H1 (cell line): ENCODE measurements around the gene BAIAP2. TPM values are rescaled to one million over a fixed set of nuclear protein-coding genes. Genes with fewer than 3 reads are reported as not detected.

Experiments
- CTCF ChIA-PET: fragments of 300-600 bp; sonication (Branson Sonifier 250); formaldehyde crosslinking; loops from one replicate; lab custom pipeline; 2021; ENCODE audit not compliant: partially characterized antibody; lab: Charles Lee
- POLR2A ChIA-PET: fragments of 300-600 bp; sonication (Branson Sonifier 250); formaldehyde crosslinking; loops from one replicate; lab custom pipeline; 2021; ENCODE audit warnings: inconsistent platforms; ENCODE audit not compliant: partially characterized antibody; lab: Charles Lee
- DNase-seq, 2 experiments: peaks; one replicate each; pipeline versions ENCODE4 v3.0.0 to v3.0.0-alpha.2; 2010 to 2022; ENCODE audit warnings: low spot score in 2 of 2, low read depth in 1 of 2, mixed read lengths in 1 of 2
- FAIRE-seq: peaks from 2 replicates; lab custom pipeline; 2011; peaks lifted over from hg19 to GRCh38; lab: Jason Lieb, UNC
- H2AFZ ChIP-seq: 2 replicates; pipeline ENCODE4 v1.8.1; 2012; ENCODE audit warnings: low read length, inconsistent platforms
- H2AK5ac ChIP-seq: 2 replicates; pipeline ENCODE4 v1.6.1; 2013; ENCODE audit warnings: low read depth, low read length
- H2BK120ac ChIP-seq: replicated peaks from 2 replicates; pipeline ENCODE3; 2013; ENCODE audit warnings: low read depth, low read length, inconsistent platforms
- H2BK12ac ChIP-seq: 2 replicates; pipeline ENCODE4 v1.6.1; 2013; ENCODE audit warnings: low read depth, low read length
- H2BK15ac ChIP-seq: 2 replicates; pipeline ENCODE4 v1.6.1; 2013; ENCODE audit warnings: low read length
- H2BK20ac ChIP-seq: 2 replicates; pipeline ENCODE4 v1.6.1; 2013; ENCODE audit warnings: low read length
- H2BK5ac ChIP-seq: 2 replicates; pipeline ENCODE4 v1.6.1; 2013; ENCODE audit warnings: low read depth, low read length
- H3K14ac ChIP-seq: 2 replicates; pipeline ENCODE4 v1.6.1; 2013; ENCODE audit warnings: inconsistent platforms; ENCODE audit not compliant: insufficient read length
- H3K18ac ChIP-seq: 2 replicates; pipeline ENCODE4 v1.6.1; 2013; ENCODE audit warnings: low read length; ENCODE audit errors: extremely low read depth
- H3K23ac ChIP-seq: 2 replicates; pipeline ENCODE4 v1.6.1; 2013; ENCODE audit warnings: inconsistent platforms; ENCODE audit not compliant: insufficient read length
- H3K23me2 ChIP-seq: 2 replicates; pipeline ENCODE4 v1.6.1; 2013; ENCODE audit warnings: low read depth, low read length
- H3K27ac ChIP-seq: 2 replicates; pipeline ENCODE4 v1.6.1; 2011; ENCODE audit warnings: low read depth, low read length, inconsistent platforms
- H3K27me3 ChIP-seq, 4 experiments: replicated peaks in 1 of 4; 1 replicate in 1 of 4; 2 replicates in 3 of 4; pipeline versions ENCODE4 v1.6.1 to v1.8.1; 2011 to 2013; ENCODE audit warnings: low read length in 3 of 4, mild to moderate bottlenecking in 3 of 4, inconsistent platforms in 2 of 4, mixed read lengths in 2 of 4, moderate library complexity in 1 of 4; ENCODE audit not compliant: control insufficient read depth in 3 of 4, insufficient read depth in 3 of 4; ENCODE audit errors: extremely low read depth in 1 of 4
- H3K36me3 ChIP-seq, 4 experiments: 2 replicates each; pipeline versions ENCODE4 v1.6.1 to v1.8.1; 2011 to 2013; ENCODE audit warnings: mild to moderate bottlenecking in 4 of 4, low read length in 3 of 4, moderate library complexity in 2 of 4, control low read depth in 1 of 4, inconsistent platforms in 1 of 4; ENCODE audit not compliant: insufficient read depth in 4 of 4, control insufficient read depth in 2 of 4
- H3K4ac ChIP-seq: replicated peaks from 2 replicates; pipeline ENCODE3; 2013; ENCODE audit warnings: low read length, low read depth, mixed read lengths, inconsistent platforms; ENCODE audit not compliant: insufficient read length
- H3K4me1 ChIP-seq, 4 experiments: replicated peaks in 1 of 4; 1 replicate in 1 of 4; 2 replicates in 3 of 4; pipeline versions ENCODE4 v1.6.1 to v1.8.1; 2011 to 2013; ENCODE audit warnings: low read length in 3 of 4, inconsistent platforms in 2 of 4, mixed read lengths in 1 of 4; ENCODE audit not compliant: insufficient read depth in 4 of 4, control insufficient read depth in 3 of 4
- H3K4me2 ChIP-seq, 2 experiments: 2 replicates each; pipeline versions ENCODE4 v1.6.1 to v1.8.1; 2011 to 2013; ENCODE audit warnings: low read depth in 2 of 2, low read length in 2 of 2, control low read depth in 1 of 2, inconsistent platforms in 1 of 2, mild to moderate bottlenecking in 1 of 2; ENCODE audit not compliant: insufficient read depth in 1 of 2
- H3K4me3 ChIP-seq, 4 experiments: fragments of 200-600, 300-600 bp in 1 of 4; sonication (generic), shearing (Covaris generic), sonication (Bioruptor Twin) in 1 of 4; 2 replicates each; pipeline versions ENCODE4 v1.5.1 to v1.8.1; 2011 to 2016; ENCODE audit warnings: low read length in 4 of 4, low read depth in 3 of 4, control low read depth in 2 of 4, inconsistent platforms in 2 of 4, mild to moderate bottlenecking in 2 of 4, mixed read lengths in 1 of 4, moderate library complexity in 1 of 4; ENCODE audit not compliant: insufficient read depth in 2 of 4; ENCODE audit errors: extremely low read depth in 1 of 4
- H3K56ac ChIP-seq: replicated peaks from 2 replicates; pipeline ENCODE3; 2013; ENCODE audit warnings: low read depth, mild to moderate bottlenecking, mixed read lengths, low read length, inconsistent platforms; ENCODE audit not compliant: insufficient read length
- H3K79me1 ChIP-seq: 2 replicates; pipeline ENCODE4 v1.6.1; 2013; ENCODE audit warnings: low read depth, low read length, control low read depth
- H3K79me2 ChIP-seq, 2 experiments: 2 replicates each; pipeline versions ENCODE4 v1.6.1 to v1.8.1; 2012 to 2013; ENCODE audit warnings: low read length in 2 of 2, mild to moderate bottlenecking in 2 of 2, inconsistent platforms in 1 of 2; ENCODE audit not compliant: insufficient read depth in 2 of 2, control insufficient read depth in 1 of 2
- H3K9ac ChIP-seq, 4 experiments: replicated peaks in 1 of 4; 1 replicate in 1 of 4; 2 replicates in 3 of 4; pipeline versions ENCODE4 v1.6.1 to v1.8.1; 2011 to 2013; ENCODE audit warnings: low read depth in 3 of 4, low read length in 3 of 4, control low read depth in 2 of 4, mild to moderate bottlenecking in 2 of 4, moderate library complexity in 2 of 4, inconsistent platforms in 1 of 4; ENCODE audit errors: extremely low read depth in 1 of 4
- H3K9me3 ChIP-seq, 2 experiments: 2 replicates each; pipeline versions ENCODE4 v1.6.1 to v1.8.1; 2012 to 2013; ENCODE audit warnings: mild to moderate bottlenecking in 2 of 2, moderate library complexity in 2 of 2, control low read depth in 1 of 2, inconsistent platforms in 1 of 2, low read depth in 1 of 2, low read length in 1 of 2, mixed read lengths in 1 of 2; ENCODE audit not compliant: insufficient read depth in 2 of 2
- H4K20me1 ChIP-seq, 2 experiments: replicated peaks in 1 of 2; 2 replicates each; pipeline versions ENCODE3 to v1.8.1; 2011 to 2013; ENCODE audit warnings: inconsistent platforms in 2 of 2, low read length in 2 of 2, mild to moderate bottlenecking in 1 of 2; ENCODE audit not compliant: insufficient read depth in 2 of 2, control insufficient read depth in 1 of 2
- H4K5ac ChIP-seq: 2 replicates; pipeline ENCODE4 v1.6.1; 2013; ENCODE audit warnings: low read length, low read depth, mixed read lengths, inconsistent platforms; ENCODE audit not compliant: insufficient read length
- H4K8ac ChIP-seq: 2 replicates; pipeline ENCODE4 v1.8.0; 2013; ENCODE audit warnings: mild to moderate bottlenecking, moderate library complexity, low read length, inconsistent platforms; ENCODE audit not compliant: insufficient read depth; ENCODE audit errors: extremely low read depth
- H4K91ac ChIP-seq: replicated peaks from 2 replicates; pipeline ENCODE3; 2013; ENCODE audit warnings: low read length, mixed read lengths, inconsistent platforms; ENCODE audit not compliant: insufficient read length
- CBX5 ChIP-seq: fragments of 300-800, 300-1000 bp; sonication (generic); IDR thresholded peaks from 2 replicates; pipeline ENCODE4 v1.7.1; 2016; ENCODE audit warnings: antibody characterized with exemption, low read length, low read depth
- CBX8 ChIP-seq: fragments of 300-800, 300-1000 bp; sonication (generic); IDR thresholded peaks from 2 replicates; pipeline ENCODE4 v1.7.1; 2016; ENCODE audit warnings: low read depth, low read length, borderline replicate concordance
- CREB1 ChIP-seq: IDR thresholded peaks from 2 replicates; pipeline ENCODE4 v1.6.1; 2012; ENCODE audit warnings: inconsistent platforms
- HDAC2 ChIP-seq, 2 experiments: fragments of 300-600 bp in 1 of 2; sonication (generic) in 1 of 2; IDR thresholded peaks; 2 replicates each; pipeline ENCODE4 v1.6.1; 2011 to 2012; ENCODE audit warnings: low read depth in 2 of 2, low read length in 2 of 2, mild to moderate bottlenecking in 2 of 2, moderate library complexity in 2 of 2, borderline replicate concordance in 1 of 2, inconsistent platforms in 1 of 2
- POU5F1 ChIP-seq: IDR thresholded peaks from 2 replicates; pipeline ENCODE4 v1.6.1; 2011; ENCODE audit warnings: low read depth, mild to moderate bottlenecking, low read length, moderate library complexity
- RXRA ChIP-seq: IDR thresholded peaks from 2 replicates; pipeline ENCODE4 v1.6.1; 2011; ENCODE audit warnings: low read depth, mild to moderate bottlenecking, low read length, moderate library complexity; ENCODE audit not compliant: insufficient read depth
- SIN3A ChIP-seq, 2 experiments: IDR thresholded peaks in 1 of 2; conservative IDR thresholded peaks in 1 of 2; 2 replicates each; pipeline ENCODE4 v1.6.1; 2011 to 2012; ENCODE audit warnings: low read length in 2 of 2, improper control_type of control experiment in 1 of 2, low read depth in 1 of 2, mild to moderate bottlenecking in 1 of 2
- SP1 ChIP-seq: IDR thresholded peaks from 2 replicates; pipeline ENCODE4 v1.6.1; 2011; ENCODE audit warnings: low read depth, low read length
- SP2 ChIP-seq: IDR thresholded peaks from 2 replicates; pipeline ENCODE4 v1.6.1; 2012; ENCODE audit warnings: mild to moderate bottlenecking, low read length, inconsistent platforms
- SP4 ChIP-seq: IDR thresholded peaks from 2 replicates; pipeline ENCODE4 v1.6.1; 2012; ENCODE audit warnings: low read length, inconsistent platforms
- TAF1 ChIP-seq: IDR thresholded peaks from 2 replicates; pipeline ENCODE4 v1.6.1; 2011; ENCODE audit warnings: mild to moderate bottlenecking, low read depth, low read length
- WGBS, 2 experiments: shearing (Covaris generic) in 1 of 2; methylation state at CpG; one replicate each; pipeline versions ENCODE4 v1.1.6 to v1.1.7; 2013 to 2015; ENCODE audit warnings: low lambda C conversion rate in 2 of 2, mixed read lengths in 2 of 2, inconsistent platforms in 1 of 2, low coverage in 1 of 2, missing lambda C conversion rate in 1 of 2; ENCODE audit not compliant: insufficient replicate concordance in 2 of 2, insufficient coverage in 1 of 2, insufficient read length in 1 of 2; ENCODE audit errors: extremely low coverage in 1 of 2, missing lambda C conversion rate in 1 of 2; 5-methylcytosine and 5-hydroxymethylcytosine counted together
- polyA plus RNA-seq, 7 experiments: library from polyadenylated mRNA; depleted of rRNA in 3 of 7; stranded (reverse) in 5 of 7; unstranded in 2 of 7; fragments of >200 nt in 5 of 7; fragments of 200-250 nt in 2 of 7; gene quantifications; 1 replicate in 5 of 7; 2 replicates in 1 of 7; 4 replicates in 1 of 7; pipeline versions ENCODE4 v1.2.1 to v1.2.3, GENCODE V29; 2011 to 2013; ENCODE audit warnings: missing spikeins in 2 of 7, mixed read lengths in 2 of 7
- total RNA-seq: library from RNA; stranded (reverse); fragmentation: NEBNext Ultra II Directional; extraction: Animal tissue kit (Norgen Biotek cat#: 25700); gene quantifications from 2 replicates; pipeline ENCODE4 v1.2.1, GENCODE V29; 2021
- TF ChIP-seq, protein P1 (sequence below): IDR thresholded peaks from 2 replicates; pipeline ENCODE4 v1.6.1; 2012; ENCODE audit warnings: inconsistent platforms

BAIAP2 gene
- total and polyA plus RNA-seq, 2 of the 8 experiments (the other 6 are each of a cell fraction or from before 2014, with no cell fraction given): 10.0 to 22.8 TPM

DNA sequence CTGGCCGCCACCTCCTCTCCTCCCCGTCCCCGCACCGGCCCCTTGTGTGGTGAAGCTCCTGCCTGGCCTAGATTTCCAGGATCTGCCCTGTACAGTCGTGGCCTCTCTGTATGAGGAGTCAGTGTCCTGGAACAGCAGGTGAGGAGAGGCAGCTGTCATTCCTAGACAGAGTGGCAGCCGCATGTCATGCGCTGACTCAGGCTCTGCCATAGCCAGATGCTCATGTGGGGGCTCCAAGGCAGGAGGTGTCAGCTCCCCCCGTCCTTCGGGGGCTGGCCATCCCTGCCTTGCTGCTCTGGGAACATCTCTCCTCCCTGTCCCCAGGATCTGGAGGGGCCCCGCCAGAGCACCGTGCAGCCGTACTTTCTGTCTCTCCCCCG lies 60.4 kb downstream of the BAIAP2 start:
- H2BK120ac ChIP-seq: peak overlapping the region; percentile 54
- H4K91ac ChIP-seq: peak overlapping the region; percentile 55
- no peak overlapping the region for H3K14ac ChIP-seq
- H2AK5ac ChIP-seq: peak overlapping the region; percentile 79; the same call in 1 of the 2 replicates
- H3K27me3 ChIP-seq: no peaks in the 10 kb centered on the region
- peak overlapping the region; percentile 81 for H2BK15ac ChIP-seq
- no peaks in the 10 kb centered on the region for H3K36me3 ChIP-seq
- no peaks in the 10 kb centered on the region for H3K9me3 ChIP-seq
- no peak overlapping the region for H3K23ac ChIP-seq
- WGBS, 2 experiments: 87% methylated on average over 13 of the region's 13 CpGs; no CpG with 5 or more reads in 1 of the 2 experiments
- H3K27ac ChIP-seq: no peak overlapping the region; the same call in 1 of the 2 replicates
- DNase-seq (no peak), FAIRE-seq (no peak)
- no peak overlapping the region; a peak in 2 of 7 replicates for H3K9ac ChIP-seq
- no peak overlapping the region for H3K4me3 ChIP-seq
- no peak overlapping the region for H2BK20ac ChIP-seq
- H2AFZ ChIP-seq: no peak overlapping the region
- H3K23me2 ChIP-seq: no peaks in the 10 kb centered on the region
- peaks cover 7 to 34% (median 27%) of the 10 kb centered on the region in 4 experiments for H3K4me1 ChIP-seq
- no peaks in the 10 kb centered on the region for H4K20me1 ChIP-seq
- H4K8ac ChIP-seq: peak overlapping the region; percentile 62
- H3K56ac ChIP-seq: no peak overlapping the region
- H3K79me1 ChIP-seq: no peaks in the 10 kb centered on the region
- H4K5ac ChIP-seq: peak overlapping the region; percentile 69
- TF ChIP-seq SP4 (no peak), POU5F1 (no peak), CBX8 (no peak), SIN3A (conservative IDR thresholded peaks at IDR 0.05 in 1 of 2, IDR thresholded peaks at IDR 0.05 in 1 of 2; ENCODE audit: low read depth in 1 of 2, low read length in 2 of 2) (no peak), HDAC2 (IDR thresholded peaks at IDR 0.05; ENCODE audit: borderline replicate concordance in 1 of 2, low read depth in 2 of 2, low read length in 2 of 2) (no peak), TAF1 (no peak), CREB1 (no peak), SP2 (no peak), CBX5 (no peak), RXRA (no peak), SP1 (no peak)
- TF ChIP-seq, protein P1, sequence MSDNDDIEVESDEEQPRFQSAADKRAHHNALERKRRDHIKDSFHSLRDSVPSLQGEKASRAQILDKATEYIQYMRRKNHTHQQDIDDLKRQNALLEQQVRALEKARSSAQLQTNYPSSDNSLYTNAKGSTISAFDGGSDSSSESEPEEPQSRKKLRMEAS: no peak
- POLR2A ChIA-PET: interaction anchor here (1.0 kb wide), 1 partner anchor 144 kb away, joined by 3 read pairs; the partner anchor contains the start of genes NDUFAF8 and TEPSIN
- CTCF ChIA-PET: interaction anchor here (0.8 to 7.6 kb wide), 7 partner anchors 8 to 110 kb away, joined by 3 to 110 read pairs (median 4); no protein-coding TSS in a partner anchor
- peak overlapping the region; percentile 78 for H3K4ac ChIP-seq
- peak overlapping the region; percentile 99 for H2BK12ac ChIP-seq
- H3K18ac ChIP-seq: peak overlapping the region; percentile 60
- H2BK5ac ChIP-seq: peak overlapping the region; percentile 82
- no peaks in the 10 kb centered on the region for H3K79me2 ChIP-seq
- 0 out of 4 replicates have a peak overlapping the region, but pooled peaks of 1 of the 2 experiments have one; percentile 1 for H3K4me2 ChIP-seq
